Pulmonary artery endothelial cell (primary cell): ENCODE measurements around the gene LILRB4. TPM values are rescaled to one million over a fixed set of nuclear protein-coding genes. Genes with fewer than 3 reads are reported as not detected.
"Not testable (repeated sequence)": the region's sequence is repeated elsewhere in the genome, so short reads cannot be mapped to it uniquely, and the experiment has no call there.

Experiments used
- DNase-seq: peaks from one replicate; pipeline ENCODE4 v3.0.0-alpha.2; 2011; ENCODE audit warnings: low read depth, low spot score
- total RNA-seq: library from RNA; depleted of rRNA; stranded (reverse); fragments of >200 nt; gene quantifications from 2 replicates; pipeline ENCODE4 v1.2.3, GENCODE V29; 2014

The LILRB4 gene
- total RNA-seq: not detected in 2 replicates

DNA sequence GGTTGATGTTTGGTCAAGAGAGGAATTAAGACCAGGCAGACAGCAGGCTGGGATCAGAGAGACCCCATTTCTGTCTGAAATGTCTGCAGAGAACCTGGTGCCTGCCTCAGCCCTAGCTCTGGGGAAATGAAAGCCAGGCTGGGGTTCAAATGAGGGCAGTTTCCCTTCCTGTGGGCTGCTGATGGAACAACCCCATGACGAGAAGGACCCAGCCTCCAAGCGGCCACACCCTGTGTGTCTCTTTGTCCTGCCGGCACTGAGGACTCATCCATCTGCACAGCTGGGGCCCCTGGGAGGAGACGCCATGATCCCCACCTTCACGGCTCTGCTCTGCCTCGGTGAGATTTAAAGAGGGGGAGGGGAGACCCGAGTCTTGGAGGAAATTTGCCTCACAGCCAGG is at the start of gene LILRB4:
Gene LILRB4, plus strand, starts transcription at position 256 of the 400 bp plus-strand sequence. Its CDS starts 49 bp downstream, at position 305.
- DNase-seq: no peak

DNA sequence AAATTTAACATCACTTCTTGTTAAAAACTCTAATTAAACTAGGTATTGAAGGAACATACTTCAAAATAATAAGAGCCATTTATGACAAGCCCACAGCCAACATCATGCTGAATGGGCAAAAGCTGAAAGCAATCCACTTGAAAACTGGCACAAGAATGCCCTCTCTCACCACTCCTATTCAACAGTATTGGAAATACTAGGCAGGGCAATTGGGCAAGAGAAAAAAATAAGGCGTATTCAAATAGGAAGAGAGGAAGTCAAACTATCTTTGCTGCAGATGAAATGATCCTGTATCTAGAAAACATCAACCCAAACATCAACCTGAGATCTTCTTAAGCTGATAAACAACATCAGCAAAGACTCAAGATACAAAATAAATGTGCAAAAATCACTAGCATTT is 48.1 kb upstream of the LILRB4 start:
- no peak for DNase-seq

DNA sequence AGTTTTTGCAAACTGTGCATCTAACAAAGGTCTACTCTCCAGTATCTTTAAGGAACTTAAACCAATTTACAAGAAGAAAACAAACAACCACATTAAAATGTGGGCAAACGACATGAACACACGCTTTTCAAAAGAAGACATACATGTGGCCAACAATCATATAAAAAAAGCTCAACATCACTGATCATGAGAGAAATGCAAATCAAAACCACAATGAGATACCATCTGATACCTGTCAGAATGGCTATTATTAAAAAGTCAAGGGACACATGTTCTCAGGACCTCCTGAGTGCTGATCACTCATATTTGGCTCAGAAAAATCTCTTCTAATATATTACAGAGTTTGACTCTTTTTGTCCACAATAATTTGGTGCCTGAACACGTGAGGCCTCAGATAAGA is 46.7 kb upstream of the LILRB4 start:
- DNase-seq: no peak

DNA sequence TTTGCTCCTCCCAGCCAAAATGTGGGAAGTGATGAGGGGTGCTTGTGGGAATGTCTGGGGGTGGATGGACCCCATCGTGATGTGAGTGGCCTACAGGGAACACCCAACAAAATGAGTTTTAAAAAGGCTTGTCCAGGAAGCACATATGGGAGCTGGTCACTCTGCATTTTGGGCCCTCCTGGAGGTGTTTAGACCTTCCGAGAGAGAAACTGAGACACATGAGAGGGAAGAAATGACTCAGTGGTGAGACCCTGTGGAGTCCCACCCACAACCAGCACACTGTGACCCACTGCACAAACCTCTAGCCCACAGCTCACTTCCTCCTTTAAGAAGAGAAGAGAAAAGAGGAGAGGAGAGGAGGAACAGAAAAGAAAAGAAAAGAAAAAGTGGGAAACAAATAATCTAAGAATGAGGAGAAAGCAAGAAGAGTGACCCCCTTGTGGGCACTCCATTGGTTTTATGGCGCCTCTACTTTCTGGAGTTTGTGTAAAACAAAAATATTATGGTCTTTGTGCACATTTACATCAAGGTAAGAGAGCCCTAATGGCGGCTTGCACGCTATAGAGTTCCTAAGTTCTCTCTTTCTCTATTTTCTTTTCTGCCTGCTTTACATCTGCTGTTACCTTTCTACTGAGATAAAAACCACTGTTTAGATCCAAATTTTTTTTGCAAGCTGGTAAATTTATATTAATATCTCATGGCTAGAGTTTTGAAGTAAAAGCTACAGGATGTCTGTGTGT is 45.8 kb upstream of the LILRB4 start:
- no peak for DNase-seq

DNA sequence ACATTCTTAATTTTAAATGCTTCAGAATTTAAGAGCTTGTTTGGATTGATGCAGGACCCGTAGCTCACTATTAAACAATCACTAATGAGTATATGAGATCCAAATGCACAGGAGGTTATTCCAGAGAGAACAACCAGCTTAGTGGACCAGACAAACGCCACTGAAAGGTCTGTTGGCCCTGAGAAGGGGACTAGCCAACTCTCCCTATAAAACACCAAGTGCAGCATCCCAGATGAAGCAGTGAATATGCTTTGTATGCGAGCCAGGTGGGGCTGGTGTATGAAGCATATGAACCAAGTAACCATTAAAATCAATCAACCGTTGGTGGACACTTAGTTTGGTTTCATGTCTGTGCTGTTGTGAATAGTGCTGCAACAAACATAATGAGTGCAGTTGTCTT is 42.3 kb upstream of the LILRB4 start:
- no peak for DNase-seq

DNA sequence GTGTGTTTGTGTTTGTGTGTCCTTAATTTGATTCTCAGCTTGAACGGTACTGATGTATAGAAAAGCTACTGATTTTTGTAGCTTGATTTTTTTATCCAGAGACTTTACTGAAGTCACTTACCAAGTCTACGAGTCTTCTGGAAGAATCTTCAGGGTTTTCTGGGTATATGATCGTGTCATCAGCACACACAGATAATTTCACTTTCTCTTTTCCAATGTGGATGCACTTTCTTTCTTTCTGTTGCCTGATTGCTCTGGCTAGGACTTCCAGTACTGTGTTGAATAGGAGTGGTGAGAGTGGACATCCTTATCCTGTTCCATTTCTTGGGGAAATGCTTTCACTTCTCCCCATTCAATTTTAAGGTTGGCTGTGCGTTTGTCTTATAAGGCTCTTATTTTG is 40.4 kb upstream of the LILRB4 start:
- DNase-seq: no peak

DNA sequence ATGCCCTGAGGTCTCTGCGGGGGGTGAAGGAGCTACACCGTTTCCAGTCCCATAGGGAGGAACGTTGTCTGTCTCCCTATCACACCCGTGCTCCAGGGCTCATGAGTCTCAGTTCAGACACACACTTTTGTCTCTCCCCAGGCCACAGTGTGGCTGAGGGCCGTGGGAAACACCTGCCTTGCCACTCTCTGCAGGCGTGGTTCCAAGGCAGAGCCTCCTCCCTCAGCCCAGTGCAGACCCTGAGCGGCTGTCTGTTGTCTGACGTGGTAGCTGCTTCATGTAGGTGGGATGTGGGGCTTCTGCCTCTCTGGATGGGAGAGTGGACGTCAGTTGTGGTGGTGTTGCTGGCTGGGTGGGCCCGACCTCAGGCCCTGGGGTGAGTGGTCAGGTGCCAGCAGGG is 38.6 kb upstream of the LILRB4 start:
- not testable (repeated sequence) for DNase-seq

DNA sequence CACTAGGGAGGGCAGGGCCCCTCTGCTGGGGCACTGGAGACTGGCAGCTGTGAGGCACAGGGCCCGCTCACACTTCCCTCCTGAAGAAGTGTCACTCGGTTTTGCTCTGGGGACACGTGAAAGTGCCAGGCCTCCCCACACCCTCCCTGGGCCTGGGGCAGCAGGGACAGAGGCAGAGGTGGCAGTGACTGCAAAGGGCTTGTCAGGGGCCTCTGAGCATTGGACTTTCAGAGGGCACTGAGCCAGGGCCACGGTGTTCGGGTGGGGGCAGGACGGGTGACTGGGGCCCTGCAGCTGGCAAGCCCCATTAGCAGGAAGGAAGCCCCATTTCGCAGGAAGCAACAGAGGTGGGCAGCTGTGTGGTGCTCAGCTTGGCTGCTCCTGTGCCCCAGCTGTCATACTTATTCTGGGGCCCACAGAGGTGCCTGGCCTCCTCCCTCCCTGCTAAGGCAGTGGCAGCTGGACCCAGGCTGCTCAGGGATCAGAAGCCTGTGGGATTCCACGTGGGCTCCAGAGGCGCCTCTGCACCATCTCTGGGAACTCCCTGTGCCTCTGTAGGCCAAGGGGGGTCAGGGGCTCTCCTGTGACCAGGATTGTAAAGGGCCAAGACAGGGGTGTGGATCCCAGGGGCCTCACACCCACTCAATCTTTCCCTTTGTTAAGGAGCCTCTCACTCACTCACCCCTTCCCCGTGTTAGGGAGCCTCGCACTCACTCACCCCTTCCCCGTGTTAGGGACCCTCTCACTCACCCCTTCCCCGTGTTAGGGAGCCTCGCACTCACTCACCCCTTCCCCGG is 37.7 kb upstream of the LILRB4 start:
- DNase-seq: not testable (repeated sequence)

DNA sequence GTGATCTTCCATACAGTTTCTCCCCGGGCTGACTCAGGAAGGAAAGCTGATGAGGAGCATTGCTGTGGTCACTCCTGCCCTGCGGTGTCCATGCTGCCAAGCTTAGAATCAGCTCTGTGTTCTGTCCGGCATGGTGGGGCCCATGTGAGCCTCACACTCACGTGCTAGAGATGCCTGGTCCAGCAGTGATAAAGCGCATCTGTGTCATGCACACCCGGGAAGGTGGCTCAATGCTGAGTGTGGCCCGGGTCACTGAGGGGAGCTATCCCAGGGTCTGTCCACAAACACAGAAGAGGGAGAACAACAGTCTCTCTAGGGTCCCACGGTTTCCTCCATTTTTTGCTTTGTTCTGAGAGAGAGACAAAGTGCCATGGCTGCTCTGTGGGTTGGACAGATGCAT is 36.0 kb upstream of the LILRB4 start:
- no peak for DNase-seq

DNA sequence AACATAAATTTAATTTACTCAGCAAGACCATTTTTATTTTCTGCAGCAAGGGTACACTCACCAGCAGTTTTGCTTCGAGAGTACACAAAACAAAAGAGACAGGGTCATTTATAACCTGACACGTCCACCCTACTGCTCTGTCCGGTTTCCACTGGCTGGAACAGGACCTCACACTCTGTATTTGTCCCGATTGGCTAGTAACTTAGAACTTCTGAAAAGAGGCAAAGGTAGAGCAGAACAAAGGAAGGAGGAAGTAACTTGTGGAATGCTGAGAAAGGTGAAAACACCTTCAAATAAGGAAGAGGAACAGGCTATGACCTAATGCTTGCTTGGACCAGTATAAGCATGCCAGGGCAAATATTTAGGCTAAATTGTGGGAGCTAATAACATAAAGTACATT is 34.9 kb upstream of the LILRB4 start:
- not testable (repeated sequence) for DNase-seq

DNA sequence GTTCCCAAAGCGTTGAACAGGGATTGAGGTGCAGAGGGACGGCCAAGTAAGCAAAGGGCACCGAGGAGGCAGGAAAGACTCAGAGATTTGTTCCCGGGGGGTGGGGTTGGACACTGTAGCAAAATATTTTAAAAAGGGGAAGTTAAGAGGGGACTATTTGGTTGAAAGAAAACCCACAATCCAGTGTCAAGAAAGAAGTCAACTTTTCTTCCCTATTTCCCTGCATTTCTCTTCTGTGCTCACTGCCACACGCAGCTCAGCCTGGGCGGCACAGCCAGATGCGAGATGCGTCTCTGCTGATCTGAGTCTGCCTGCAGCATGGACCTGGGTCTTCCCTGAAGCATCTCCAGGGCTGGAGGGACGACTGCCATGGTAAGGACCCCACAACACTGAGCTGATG is 32.5 kb upstream of the LILRB4 start, which contains the start of gene LILRB1:
Gene LILRB1, plus strand, starts transcription at position 223 of the 400 bp plus-strand sequence. CDS start 590 bp downstream, outside the sequence.
- not testable (repeated sequence) for DNase-seq

DNA sequence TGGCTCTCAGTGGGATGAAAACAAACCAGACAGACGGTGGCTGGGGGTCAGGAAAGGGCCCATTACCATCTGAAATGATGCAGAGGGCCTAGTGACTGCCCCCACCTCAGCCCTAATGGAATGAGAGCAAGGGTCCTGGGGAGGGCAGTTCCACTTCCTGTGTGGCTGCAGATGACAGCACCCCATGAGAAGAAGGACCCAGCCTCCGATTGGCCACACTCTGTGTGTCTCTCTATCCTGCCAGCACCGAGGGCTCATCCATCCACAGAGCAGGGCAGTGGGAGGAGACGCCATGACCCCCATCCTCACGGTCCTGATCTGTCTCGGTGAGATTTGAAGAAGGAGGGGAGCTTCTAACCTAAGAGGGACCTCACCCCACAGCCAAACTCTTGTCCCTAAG is 32.0 kb upstream of the LILRB4 start:
- no peak for DNase-seq

DNA sequence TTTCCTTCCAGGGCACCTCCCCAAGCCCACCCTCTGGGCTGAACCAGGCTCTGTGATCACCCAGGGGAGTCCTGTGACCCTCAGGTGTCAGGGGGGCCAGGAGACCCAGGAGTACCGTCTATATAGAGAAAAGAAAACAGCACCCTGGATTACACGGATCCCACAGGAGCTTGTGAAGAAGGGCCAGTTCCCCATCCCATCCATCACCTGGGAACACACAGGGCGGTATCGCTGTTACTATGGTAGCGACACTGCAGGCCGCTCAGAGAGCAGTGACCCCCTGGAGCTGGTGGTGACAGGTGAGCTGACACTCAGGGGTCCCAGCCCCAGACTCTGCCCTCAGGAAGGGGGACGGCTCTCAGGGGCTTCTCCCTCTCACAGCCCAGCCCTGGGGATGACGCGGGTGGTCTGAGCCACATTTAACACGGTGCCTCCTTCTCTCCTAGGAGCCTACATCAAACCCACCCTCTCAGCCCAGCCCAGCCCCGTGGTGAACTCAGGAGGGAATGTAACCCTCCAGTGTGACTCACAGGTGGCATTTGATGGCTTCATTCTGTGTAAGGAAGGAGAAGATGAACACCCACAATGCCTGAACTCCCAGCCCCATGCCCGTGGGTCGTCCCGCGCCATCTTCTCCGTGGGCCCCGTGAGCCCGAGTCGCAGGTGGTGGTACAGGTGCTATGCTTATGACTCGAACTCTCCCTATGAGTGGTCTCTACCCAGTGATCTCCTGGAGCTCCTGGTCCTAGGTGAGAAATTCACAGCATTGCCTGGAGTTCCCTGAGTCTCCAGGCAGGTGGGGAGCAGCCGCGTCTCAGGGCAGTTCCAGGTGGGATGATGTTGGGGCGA is 31.1 kb upstream of the LILRB4 start:
- DNase-seq: not testable (repeated sequence)

DNA sequence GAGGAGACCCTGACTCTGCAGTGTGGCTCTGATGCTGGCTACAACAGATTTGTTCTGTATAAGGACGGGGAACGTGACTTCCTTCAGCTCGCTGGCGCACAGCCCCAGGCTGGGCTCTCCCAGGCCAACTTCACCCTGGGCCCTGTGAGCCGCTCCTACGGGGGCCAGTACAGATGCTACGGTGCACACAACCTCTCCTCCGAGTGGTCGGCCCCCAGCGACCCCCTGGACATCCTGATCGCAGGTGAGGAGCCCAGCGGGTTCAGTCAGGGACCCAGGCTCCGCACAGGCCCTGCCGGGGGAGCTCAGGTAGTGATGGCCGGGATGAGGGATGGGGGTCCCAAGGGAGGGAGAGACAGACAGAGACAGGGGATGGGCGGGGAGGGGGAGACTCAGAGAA is 30.3 kb upstream of the LILRB4 start:
- not testable (repeated sequence) for DNase-seq

DNA sequence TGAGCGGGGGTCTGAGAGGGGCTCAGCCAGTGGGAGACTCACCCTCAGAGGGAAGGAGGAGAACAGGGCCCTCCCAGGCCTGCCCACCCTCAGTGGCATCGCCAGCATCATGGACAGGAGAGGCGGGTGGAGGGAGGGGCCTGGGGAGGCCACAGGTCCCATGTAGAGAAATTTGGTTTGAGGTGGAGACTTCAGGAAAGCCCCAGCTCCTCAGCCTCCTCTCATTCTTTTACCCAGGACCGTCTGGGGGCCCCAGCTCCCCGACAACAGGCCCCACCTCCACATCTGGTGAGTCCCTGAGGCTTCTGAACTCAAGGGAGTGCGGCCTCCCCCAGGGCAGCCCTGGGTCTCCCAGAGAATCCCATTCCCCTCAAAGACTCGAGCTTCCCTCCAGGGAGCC is 29.4 kb upstream of the LILRB4 start:
- DNase-seq: no peak

DNA sequence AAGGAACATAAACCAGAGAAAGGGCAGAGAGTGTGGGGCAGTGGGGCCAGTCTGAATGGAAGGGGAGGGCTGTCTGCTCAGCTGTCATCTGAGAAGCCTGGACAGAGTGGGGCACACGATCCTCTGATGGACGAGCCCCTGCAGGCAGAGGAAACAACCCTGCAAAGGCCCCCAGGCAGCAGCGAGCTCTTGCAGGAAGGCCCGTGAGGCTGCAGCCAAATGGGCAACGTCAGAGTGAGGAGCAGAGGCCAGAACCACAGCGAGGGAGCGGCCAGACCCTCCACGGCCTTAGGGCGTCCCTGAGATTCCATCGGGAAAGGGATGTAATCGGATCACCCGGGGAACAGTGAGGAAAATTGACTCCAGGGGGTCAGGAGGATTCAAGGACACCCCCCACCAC is 26.7 kb upstream of the LILRB4 start:
- DNase-seq: not testable (repeated sequence)

DNA sequence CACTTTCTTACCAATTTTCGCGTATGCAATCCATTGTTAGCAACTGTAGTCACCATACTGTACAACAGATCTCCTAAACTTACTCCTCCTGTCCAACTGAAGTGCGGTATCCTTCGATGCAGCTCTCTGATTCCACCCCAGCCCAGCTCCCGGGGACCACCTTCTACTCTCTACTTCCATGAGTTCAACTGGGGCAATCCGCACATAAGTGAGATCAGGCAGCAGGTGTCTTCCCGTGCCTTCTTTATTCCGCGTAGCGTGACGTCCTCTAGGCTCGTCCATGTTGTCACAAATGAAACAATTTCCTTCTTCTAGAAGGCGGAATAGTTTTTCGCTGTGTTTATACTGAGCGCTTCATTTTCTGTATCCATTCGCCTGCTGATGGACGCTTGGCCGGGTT is 24.1 kb upstream of the LILRB4 start:
- no peak for DNase-seq

DNA sequence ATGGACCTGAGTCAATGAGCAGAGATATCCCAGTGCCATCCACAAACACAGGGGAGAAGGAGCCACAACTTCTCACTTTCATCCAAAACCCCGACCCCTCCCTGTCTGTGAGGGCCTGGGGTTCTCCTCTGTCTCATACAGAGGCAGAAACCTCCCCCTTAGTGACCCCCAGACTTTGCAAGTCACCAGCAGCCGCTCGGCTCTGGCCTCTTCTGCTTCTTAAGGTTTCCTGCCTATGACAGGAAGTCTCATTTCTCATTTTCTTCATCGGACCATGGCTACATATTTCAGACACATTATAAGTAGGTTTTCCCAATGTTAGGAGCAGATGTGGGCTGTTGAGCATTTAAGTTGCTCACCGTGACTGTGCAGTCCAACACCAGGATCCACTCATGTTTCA is 19.8 kb upstream of the LILRB4 start:
- not testable (repeated sequence) for DNase-seq

DNA sequence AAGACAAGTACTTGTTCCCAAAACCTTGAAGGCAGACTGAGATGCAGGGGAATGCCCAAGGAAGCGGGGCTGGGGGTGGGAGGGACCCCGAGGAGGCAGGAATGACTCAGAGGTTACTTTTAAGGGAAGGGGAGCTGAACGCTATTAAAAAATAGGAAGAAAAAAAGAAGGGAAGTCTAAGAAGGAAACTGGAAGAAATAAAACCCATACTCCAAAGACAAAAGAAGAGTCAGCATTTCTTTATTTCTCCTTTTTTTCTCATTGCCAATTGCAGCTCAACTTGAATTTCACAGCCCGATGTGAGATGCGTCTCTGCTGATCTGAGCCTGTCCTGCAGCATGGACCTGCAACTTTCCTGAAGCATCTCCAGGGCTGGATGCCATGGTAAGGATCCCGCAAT is 19.2 kb upstream of the LILRB4 start:
- DNase-seq: not testable (repeated sequence)

DNA sequence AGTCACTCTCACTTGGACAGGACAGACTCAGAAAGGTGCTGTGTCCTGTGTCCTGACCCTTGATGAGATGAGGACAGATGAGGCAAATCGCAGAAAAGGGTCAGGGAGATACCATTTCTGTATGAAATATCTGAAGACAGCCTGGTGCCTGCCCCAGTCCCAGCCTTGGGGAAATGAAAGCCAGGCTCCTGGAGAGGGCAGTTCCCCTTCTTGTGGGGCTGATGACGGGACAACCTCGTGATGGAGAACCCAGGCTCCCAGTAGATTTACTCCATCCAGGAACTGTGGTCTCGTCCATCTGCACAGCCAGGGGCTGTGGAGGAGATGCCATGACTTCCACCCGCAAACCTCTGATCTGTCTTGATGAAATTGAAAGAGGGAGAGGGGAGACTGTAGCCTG is 18.7 kb upstream of the LILRB4 start:
- no peak for DNase-seq

DNA sequence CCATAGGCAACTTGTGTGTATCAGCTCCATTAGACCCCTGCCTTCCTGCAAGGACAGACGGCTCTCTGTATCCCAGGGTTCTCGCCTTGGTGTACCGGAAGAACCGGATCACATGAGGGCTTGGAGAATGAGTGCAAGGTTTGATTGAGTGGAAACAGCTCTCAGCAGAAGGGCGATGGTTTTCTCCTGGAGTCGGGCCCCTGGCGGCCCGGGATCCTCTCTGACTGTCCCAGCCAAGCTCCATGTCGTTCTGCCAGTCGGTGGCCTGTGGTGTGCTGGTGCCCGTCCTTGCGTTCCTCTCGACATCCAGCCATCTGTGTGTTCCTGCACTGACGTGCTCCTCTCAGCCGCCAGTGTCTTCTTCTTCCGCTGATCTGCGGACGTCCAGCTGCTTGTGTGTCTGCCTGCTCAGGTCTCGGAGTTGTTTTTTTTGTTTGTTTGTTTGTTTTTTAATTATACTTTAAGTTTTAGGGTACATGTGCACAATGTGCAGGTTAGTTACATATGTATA is 16.4 kb upstream of the LILRB4 start:
- DNase-seq: no peak

DNA sequence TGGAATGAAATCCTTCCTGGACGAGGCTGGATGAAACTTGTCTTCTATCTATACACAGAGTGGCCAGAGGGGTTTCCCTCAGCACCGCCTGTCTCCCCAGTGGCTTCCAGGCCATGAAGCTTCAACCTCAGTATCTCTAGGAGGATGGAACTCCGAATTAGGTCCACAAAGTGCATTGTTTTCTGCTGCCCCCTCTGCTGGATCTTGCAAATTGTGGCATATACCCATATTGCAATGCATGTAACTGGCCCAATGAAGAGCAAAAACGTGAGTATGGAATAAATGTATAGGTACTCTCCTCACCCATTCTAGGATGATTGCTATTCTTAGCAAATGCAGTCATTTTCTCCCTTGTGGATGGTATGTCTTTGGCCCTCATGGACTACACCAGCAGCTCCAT is 14.7 kb upstream of the LILRB4 start:
- DNase-seq: no peak
